ENCODE results near the gene MICAL2.

- no peak for TF ChIP-seq OSR2 (tag by site-specific recombination; IDR thresholded peaks at IDR 0.05)
- no peak for TF ChIP-seq ZNF24 (tag by site-specific recombination; IDR thresholded peaks at IDR 0.05)
- TF ChIP-seq ZBTB8A (tag by site-specific recombination; IDR thresholded peaks at IDR 0.05): no peak
- no peak for TF ChIP-seq ZNF621 (tag by site-specific recombination; IDR thresholded peaks at IDR 0.05)
- no peak for TF ChIP-seq SETDB1 (IDR thresholded peaks at IDR 0.05; ENCODE audit: insufficient read length, low read length)
- no peak for TF ChIP-seq ZNF148 (tag by site-specific recombination; IDR thresholded peaks at IDR 0.05; ENCODE audit: borderline replicate concordance)
Measured at GRCh38 chr11:12175694-12176241, 65.4 kb downstream of the MICAL2 start.

All from HEK293 (cell line).